SU-DHL-6 (cell line): ENCODE results near the gene UBR3.
"Not testable (repeated sequence)": the region's sequence is repeated elsewhere in the genome, so short reads cannot be mapped to it uniquely, and the experiment has no call there.

Experiments
- H2AFZ ChIP-seq: fragments of 200-600 bp; sonication (generic); 2 replicates; pipeline ENCODE4 v1.6.1; 2014; ENCODE audit warnings: low read depth, mild to moderate bottlenecking, moderate library complexity, mixed read lengths, antibody characterized with exemption, low read length; ENCODE audit not compliant: severe bottlenecking
- H3F3A ChIP-seq: fragments of 200-600 bp; shearing (Covaris generic); 2 replicates; pipeline ENCODE4 v1.6.0; 2016; ENCODE audit warnings: antibody characterized with exemption, mild to moderate bottlenecking; ENCODE audit not compliant: insufficient read depth
- H3K27ac ChIP-seq: fragments of 200-600 bp; sonication (generic); 2 replicates; pipeline ENCODE4 v1.5.1; 2016; ENCODE audit warnings: low read depth, mild to moderate bottlenecking, low read length, moderate library complexity, mixed read lengths
- H3K27me3 ChIP-seq: fragments of 200-600 bp; sonication (generic), shearing (Covaris generic); 2 replicates; pipeline ENCODE4 v1.6.0; 2014; ENCODE audit warnings: mild to moderate bottlenecking, low read length
- H3K36me3 ChIP-seq: fragments of 200-600 bp; sonication (generic); 2 replicates; pipeline ENCODE4 v1.6.1; 2014; ENCODE audit warnings: mild to moderate bottlenecking, low read length, mixed read lengths
- H3K4me2 ChIP-seq: fragments of 300-600, 200-600 bp; shearing (Covaris generic), sonication (generic); 2 replicates; pipeline ENCODE4 v1.6.0; 2014; ENCODE audit warnings: low read length, low read depth, mild to moderate bottlenecking; ENCODE audit not compliant: poor library complexity, severe bottlenecking
- H3K4me3 ChIP-seq: fragments of 200-600 bp; sonication (generic); 2 replicates; pipeline ENCODE4 v1.5.1; 2014; ENCODE audit warnings: antibody characterized with exemption, low read length, mild to moderate bottlenecking, mixed read lengths; ENCODE audit not compliant: insufficient read depth, poor library complexity, severe bottlenecking
- H3K79me2 ChIP-seq: fragments of 200-600 bp; sonication (generic); 2 replicates; pipeline ENCODE4 v1.6.1; 2014; ENCODE audit warnings: mild to moderate bottlenecking, low read length, moderate library complexity; ENCODE audit not compliant: insufficient read depth
- H3K9ac ChIP-seq: fragments of 200-600 bp; sonication (generic); 2 replicates; pipeline ENCODE4 v1.7.0; 2014; ENCODE audit warnings: mild to moderate bottlenecking, low read length
- H3K9me2 ChIP-seq: fragments of 200-600 bp; sonication (generic); replicated peaks from 2 replicates; pipeline ENCODE4 v1.6.1; 2014; ENCODE audit warnings: low read length; ENCODE audit not compliant: insufficient read depth
- H3K9me3 ChIP-seq: fragments of 200-600 bp; sonication (generic); 2 replicates; pipeline ENCODE4 v1.6.1; 2014; ENCODE audit warnings: low read length, mixed read lengths; ENCODE audit not compliant: insufficient read depth
- H4K20me1 ChIP-seq: fragments of 200-600 bp; sonication (generic); 2 replicates; pipeline ENCODE4 v1.6.1; 2014; ENCODE audit warnings: low read depth, mild to moderate bottlenecking, antibody characterized with exemption, low read length, moderate library complexity, mixed read lengths
- EZH2phosphoT487 ChIP-seq: fragments of 200-600 bp; sonication (generic), shearing (Covaris generic); conservative IDR thresholded peaks from 2 replicates; pipeline ENCODE4 v1.6.1; 2018; ENCODE audit warnings: mild to moderate bottlenecking, antibody characterized with exemption, low read length, moderate library complexity, mixed read lengths
- TF ChIP-seq, protein P1 (sequence below): fragments of 200-600 bp; sonication (generic); IDR thresholded peaks from one replicate; pipeline ENCODE4 v1.5.1; 2017; ENCODE audit warnings: antibody characterized with exemption, mild to moderate bottlenecking, low read length, moderate library complexity; ENCODE audit not compliant: insufficient read depth, poor library complexity, severe bottlenecking

UBR3 gene

DNA sequence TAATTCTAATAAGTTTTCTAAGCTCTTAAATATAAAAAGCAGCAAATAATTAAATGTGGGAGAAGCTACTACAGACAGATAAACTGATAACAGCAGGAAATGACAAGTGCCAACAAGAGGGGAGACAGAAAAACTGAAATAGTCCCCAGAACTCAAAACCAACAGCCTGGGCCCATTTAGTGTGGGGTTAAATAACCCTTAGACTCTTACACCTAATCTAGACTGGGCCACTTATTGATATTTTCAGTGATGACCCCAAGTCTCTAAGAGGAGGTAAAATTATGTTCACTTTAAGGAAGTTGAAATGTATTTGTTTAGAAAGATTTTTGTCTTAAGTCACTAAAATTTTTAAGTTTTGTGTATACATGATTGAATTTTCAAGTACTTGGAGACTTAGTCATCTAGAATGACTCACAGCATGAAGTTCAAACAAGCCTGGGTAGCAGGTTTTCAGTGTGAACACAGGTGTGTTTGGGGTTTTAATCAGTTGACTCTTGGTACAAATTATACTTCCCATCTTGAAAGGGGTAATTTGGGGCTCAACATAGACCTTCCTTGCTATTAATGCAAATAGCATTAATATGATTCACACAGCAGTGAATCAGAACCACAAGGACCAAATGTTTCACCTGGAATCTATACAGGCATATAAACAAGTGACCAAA lies 295.8 kb downstream of the UBR3 start:
- Histone ChIP-seq H3K27me3 (no peaks in the 10 kb centered on the region), H3K9ac (no peak overlapping the region), H3K36me3 (no peaks in the 10 kb centered on the region), H3K4me2 (no peak overlapping the region), H2AFZ (no peak overlapping the region), H3K9me2 (no peaks in the 10 kb centered on the region), H3K4me3 (no peak overlapping the region), H4K20me1 (no peaks in the 10 kb centered on the region), H3K79me2 (no peaks in the 10 kb centered on the region), H3F3A (no peaks in the 10 kb centered on the region), H3K27ac (no peak overlapping the region), H3K9me3 (no peaks in the 10 kb centered on the region)
- no peak for TF ChIP-seq EZH2phosphoT487
- TF ChIP-seq, protein P1, sequence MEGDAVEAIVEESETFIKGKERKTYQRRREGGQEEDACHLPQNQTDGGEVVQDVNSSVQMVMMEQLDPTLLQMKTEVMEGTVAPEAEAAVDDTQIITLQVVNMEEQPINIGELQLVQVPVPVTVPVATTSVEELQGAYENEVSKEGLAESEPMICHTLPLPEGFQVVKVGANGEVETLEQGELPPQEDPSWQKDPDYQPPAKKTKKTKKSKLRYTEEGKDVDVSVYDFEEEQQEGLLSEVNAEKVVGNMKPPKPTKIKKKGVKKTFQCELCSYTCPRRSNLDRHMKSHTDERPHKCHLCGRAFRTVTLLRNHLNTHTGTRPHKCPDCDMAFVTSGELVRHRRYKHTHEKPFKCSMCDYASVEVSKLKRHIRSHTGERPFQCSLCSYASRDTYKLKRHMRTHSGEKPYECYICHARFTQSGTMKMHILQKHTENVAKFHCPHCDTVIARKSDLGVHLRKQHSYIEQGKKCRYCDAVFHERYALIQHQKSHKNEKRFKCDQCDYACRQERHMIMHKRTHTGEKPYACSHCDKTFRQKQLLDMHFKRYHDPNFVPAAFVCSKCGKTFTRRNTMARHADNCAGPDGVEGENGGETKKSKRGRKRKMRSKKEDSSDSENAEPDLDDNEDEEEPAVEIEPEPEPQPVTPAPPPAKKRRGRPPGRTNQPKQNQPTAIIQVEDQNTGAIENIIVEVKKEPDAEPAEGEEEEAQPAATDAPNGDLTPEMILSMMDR = no peak

GRCh38 chr2:170123593-170123992 lies 296.3 kb downstream of the UBR3 start:
- no peaks in the 10 kb centered on the region for H3K27me3 ChIP-seq
- H3K27ac ChIP-seq = no peak overlapping the region
- no peaks in the 10 kb centered on the region for H3K9me3 ChIP-seq
- H3K4me3 ChIP-seq = no peak overlapping the region
- H4K20me1 ChIP-seq = no peaks in the 10 kb centered on the region
- H3K9ac ChIP-seq = no peak overlapping the region
- TF ChIP-seq, protein P1 = no peak
- TF ChIP-seq EZH2phosphoT487 = no peak
- no peaks in the 10 kb centered on the region for H3K79me2 ChIP-seq
- no peaks in the 10 kb centered on the region for H3F3A ChIP-seq
- no peak overlapping the region for H2AFZ ChIP-seq
- no peaks in the 10 kb centered on the region for H3K9me2 ChIP-seq
- H3K36me3 ChIP-seq = no peaks in the 10 kb centered on the region
- H3K4me2 ChIP-seq = no peak overlapping the region

- not testable (repeated sequence) for H3K4me2 ChIP-seq, H4K20me1 ChIP-seq, H3K27me3 ChIP-seq, H3F3A ChIP-seq, H3K9ac ChIP-seq, H3K9me2 ChIP-seq, H3K27ac ChIP-seq, H3K79me2 ChIP-seq, H2AFZ ChIP-seq, H3K4me3 ChIP-seq, H3K36me3 ChIP-seq, H3K9me3 ChIP-seq
Measured at GRCh38 chr2:170126138-170126728, 299.0 kb downstream of the UBR3 start.
